MM.1S (cell line): ENCODE data around the gene RABEPK.

Experiments used
- DNase-seq: peaks from one replicate; pipeline ENCODE4 v3.0.0-alpha.2; 2015
- H2AFZ ChIP-seq: fragments of 300-600 bp; sonication (generic); 2 replicates; pipeline ENCODE4 v1.6.0; 2016; ENCODE audit warnings: antibody characterized with exemption, low read length
- H3F3A ChIP-seq: fragments of 300-600 bp; sonication (generic); 2 replicates; pipeline ENCODE4 v1.6.1; 2016; ENCODE audit warnings: mild to moderate bottlenecking, antibody characterized with exemption, low read length, moderate library complexity, mixed read lengths; ENCODE audit not compliant: insufficient read depth
- H3K27ac ChIP-seq: fragments of 300-600 bp; sonication (generic); 2 replicates; pipeline ENCODE4 v1.5.1; 2016; ENCODE audit warnings: mild to moderate bottlenecking, low read length
- H3K27me3 ChIP-seq: fragments of 300-600 bp; sonication (generic); replicated peaks from 2 replicates; pipeline ENCODE4 v1.6.0; 2016; ENCODE audit warnings: low read length; ENCODE audit not compliant: insufficient read depth
- H3K36me3 ChIP-seq: fragments of 300-600 bp; sonication (generic); replicated peaks from 2 replicates; pipeline ENCODE4 v1.6.1; 2016; ENCODE audit warnings: mild to moderate bottlenecking, low read length, mixed read lengths; ENCODE audit not compliant: insufficient read depth
- H3K4me1 ChIP-seq: fragments of 300-600 bp; sonication (generic); 2 replicates; pipeline ENCODE4 v1.6.1; 2016; ENCODE audit warnings: low read length, mixed read lengths
- H3K4me2 ChIP-seq: fragments of 300-600 bp; sonication (generic); 2 replicates; pipeline ENCODE4 v1.6.0; 2016; ENCODE audit warnings: low read depth, low read length
- H3K4me3 ChIP-seq: fragments of 300-600 bp; sonication (generic); 2 replicates; pipeline ENCODE4 v1.5.1; 2016; ENCODE audit warnings: low read length, mixed read lengths
- H3K79me2 ChIP-seq: fragments of 300-600 bp; sonication (generic); 2 replicates; pipeline ENCODE4 v1.6.1; 2016; ENCODE audit warnings: mixed run types, low read length, mixed read lengths
- H3K9ac ChIP-seq: fragments of 300-600 bp; sonication (generic); 2 replicates; pipeline ENCODE4 v1.6.1; 2016; ENCODE audit warnings: low read length, mixed read lengths
- H3K9me2 ChIP-seq: fragments of 300-600 bp; sonication (generic); replicated peaks from 2 replicates; pipeline ENCODE4 v1.6.1; 2016; ENCODE audit warnings: mild to moderate bottlenecking, low read length, mixed read lengths; ENCODE audit not compliant: insufficient read depth
- H3K9me3 ChIP-seq: fragments of 300-600 bp; sonication (generic); replicated peaks from 2 replicates; pipeline ENCODE4 v1.6.1; 2016; ENCODE audit warnings: mild to moderate bottlenecking, low read length, mixed read lengths; ENCODE audit not compliant: insufficient read depth
- H4K20me1 ChIP-seq: fragments of 300-600 bp; sonication (generic); 2 replicates; pipeline ENCODE4 v1.6.1; 2016; ENCODE audit warnings: mild to moderate bottlenecking, low read length, moderate library complexity, mixed read lengths; ENCODE audit not compliant: insufficient read depth
- EZH2 ChIP-seq: fragments of 300-600 bp; sonication (generic); optimal IDR thresholded peaks from 2 replicates; pipeline ENCODE3; 2017; ENCODE audit warnings: low read depth, mild to moderate bottlenecking, antibody characterized with exemption, low read length, mixed read lengths
- EZH2phosphoT487 ChIP-seq: fragments of 300-600 bp; sonication (generic); IDR thresholded peaks from 2 replicates; pipeline ENCODE4 v1.6.1; 2018; ENCODE audit warnings: antibody characterized with exemption, low read length
- TF ChIP-seq, protein P1 (sequence below): fragments of 300-600 bp; sonication (generic); IDR thresholded peaks from 2 replicates; pipeline ENCODE4 v1.5.1; 2016; ENCODE audit warnings: antibody characterized with exemption, low read length, mixed read lengths

Gene RABEPK

DNA sequence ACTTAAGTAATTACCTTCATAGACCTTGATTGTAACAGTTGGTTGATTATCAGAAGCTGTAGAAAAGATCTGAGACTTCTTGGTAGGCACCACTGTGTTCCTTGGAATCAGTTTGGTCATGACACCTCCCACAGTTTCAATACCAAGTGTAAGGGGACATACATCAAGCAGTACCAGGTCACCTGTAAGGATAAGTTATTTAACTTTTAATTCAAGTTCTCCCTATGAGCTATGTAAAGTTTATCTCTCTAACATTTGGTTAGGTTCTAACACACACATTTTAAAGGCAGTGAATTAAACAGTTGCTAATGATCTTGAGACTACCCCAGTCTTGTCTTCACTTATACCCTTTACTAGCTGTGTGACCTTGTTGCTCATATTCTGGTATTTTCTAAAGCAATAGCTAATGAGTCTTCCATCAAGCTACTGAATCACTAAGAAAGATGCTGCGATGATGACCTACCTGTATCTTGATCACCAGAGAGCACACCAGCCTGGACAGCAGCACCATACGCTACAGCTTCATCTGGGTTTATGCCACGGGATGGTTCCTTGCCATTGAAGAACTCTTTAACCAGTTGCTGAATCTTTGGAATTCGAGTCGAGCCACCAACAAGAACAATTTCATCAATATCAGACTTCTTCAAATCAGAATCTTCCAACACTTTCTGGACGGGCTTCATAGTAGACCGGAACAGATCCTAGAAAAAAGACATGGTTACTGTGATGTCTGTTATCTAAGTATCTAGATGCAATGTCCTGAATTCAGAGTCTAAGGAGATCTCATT is 38.0 kb downstream of the RABEPK start:
- H3K9me2 ChIP-seq: no peaks in the 10 kb centered on the region
- H3K36me3 ChIP-seq: peaks cover 18% of the 10 kb centered on the region
- no peaks in the 10 kb centered on the region for H3K9me3 ChIP-seq
- H3K27ac ChIP-seq: no peak overlapping the region
- peaks cover 34% of the 10 kb centered on the region for H4K20me1 ChIP-seq
- H3K4me3 ChIP-seq: peak overlapping the region; percentile 100; the same call in 1 of the 2 replicates
- H3K79me2 ChIP-seq: peaks cover 62% of the 10 kb centered on the region
- H3K27me3 ChIP-seq: no peaks in the 10 kb centered on the region
- peaks cover 14% of the 10 kb centered on the region; the same call in 1 of the 2 replicates for H3K4me1 ChIP-seq
- peaks cover 46% of the 10 kb centered on the region for H3F3A ChIP-seq
- H2AFZ ChIP-seq: no peak overlapping the region
- TF ChIP-seq EZH2 (no peak), EZH2phosphoT487 (no peak)
- TF ChIP-seq, protein P1, sequence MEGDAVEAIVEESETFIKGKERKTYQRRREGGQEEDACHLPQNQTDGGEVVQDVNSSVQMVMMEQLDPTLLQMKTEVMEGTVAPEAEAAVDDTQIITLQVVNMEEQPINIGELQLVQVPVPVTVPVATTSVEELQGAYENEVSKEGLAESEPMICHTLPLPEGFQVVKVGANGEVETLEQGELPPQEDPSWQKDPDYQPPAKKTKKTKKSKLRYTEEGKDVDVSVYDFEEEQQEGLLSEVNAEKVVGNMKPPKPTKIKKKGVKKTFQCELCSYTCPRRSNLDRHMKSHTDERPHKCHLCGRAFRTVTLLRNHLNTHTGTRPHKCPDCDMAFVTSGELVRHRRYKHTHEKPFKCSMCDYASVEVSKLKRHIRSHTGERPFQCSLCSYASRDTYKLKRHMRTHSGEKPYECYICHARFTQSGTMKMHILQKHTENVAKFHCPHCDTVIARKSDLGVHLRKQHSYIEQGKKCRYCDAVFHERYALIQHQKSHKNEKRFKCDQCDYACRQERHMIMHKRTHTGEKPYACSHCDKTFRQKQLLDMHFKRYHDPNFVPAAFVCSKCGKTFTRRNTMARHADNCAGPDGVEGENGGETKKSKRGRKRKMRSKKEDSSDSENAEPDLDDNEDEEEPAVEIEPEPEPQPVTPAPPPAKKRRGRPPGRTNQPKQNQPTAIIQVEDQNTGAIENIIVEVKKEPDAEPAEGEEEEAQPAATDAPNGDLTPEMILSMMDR: no peak
- no peak overlapping the region for H3K9ac ChIP-seq
- peak overlapping the region; percentile 82 for H3K4me2 ChIP-seq
- no peak for DNase-seq

GRCh38 chr9:125238915-125239446 is 38.6 kb downstream of the RABEPK start:
- peak overlapping the region; percentile 82 for H3K4me2 ChIP-seq
- H3K27me3 ChIP-seq: no peaks in the 10 kb centered on the region
- no peak for DNase-seq
- no peaks in the 10 kb centered on the region for H3K9me3 ChIP-seq
- peaks cover 14% of the 10 kb centered on the region; the same call in 1 of the 2 replicates for H3K4me1 ChIP-seq
- peaks cover 18% of the 10 kb centered on the region for H3K36me3 ChIP-seq
- no peak overlapping the region for H3K27ac ChIP-seq
- no peak overlapping the region for H3K9ac ChIP-seq
- TF ChIP-seq, protein P1: no peak
- TF ChIP-seq EZH2: no peak
- TF ChIP-seq EZH2phosphoT487: no peak
- peaks cover 34% of the 10 kb centered on the region for H4K20me1 ChIP-seq
- peaks cover 62% of the 10 kb centered on the region for H3K79me2 ChIP-seq
- peak overlapping the region; percentile 100 for H3K4me3 ChIP-seq
- H3F3A ChIP-seq: peaks cover 42% of the 10 kb centered on the region
- no peak overlapping the region for H2AFZ ChIP-seq
- no peaks in the 10 kb centered on the region for H3K9me2 ChIP-seq

DNA sequence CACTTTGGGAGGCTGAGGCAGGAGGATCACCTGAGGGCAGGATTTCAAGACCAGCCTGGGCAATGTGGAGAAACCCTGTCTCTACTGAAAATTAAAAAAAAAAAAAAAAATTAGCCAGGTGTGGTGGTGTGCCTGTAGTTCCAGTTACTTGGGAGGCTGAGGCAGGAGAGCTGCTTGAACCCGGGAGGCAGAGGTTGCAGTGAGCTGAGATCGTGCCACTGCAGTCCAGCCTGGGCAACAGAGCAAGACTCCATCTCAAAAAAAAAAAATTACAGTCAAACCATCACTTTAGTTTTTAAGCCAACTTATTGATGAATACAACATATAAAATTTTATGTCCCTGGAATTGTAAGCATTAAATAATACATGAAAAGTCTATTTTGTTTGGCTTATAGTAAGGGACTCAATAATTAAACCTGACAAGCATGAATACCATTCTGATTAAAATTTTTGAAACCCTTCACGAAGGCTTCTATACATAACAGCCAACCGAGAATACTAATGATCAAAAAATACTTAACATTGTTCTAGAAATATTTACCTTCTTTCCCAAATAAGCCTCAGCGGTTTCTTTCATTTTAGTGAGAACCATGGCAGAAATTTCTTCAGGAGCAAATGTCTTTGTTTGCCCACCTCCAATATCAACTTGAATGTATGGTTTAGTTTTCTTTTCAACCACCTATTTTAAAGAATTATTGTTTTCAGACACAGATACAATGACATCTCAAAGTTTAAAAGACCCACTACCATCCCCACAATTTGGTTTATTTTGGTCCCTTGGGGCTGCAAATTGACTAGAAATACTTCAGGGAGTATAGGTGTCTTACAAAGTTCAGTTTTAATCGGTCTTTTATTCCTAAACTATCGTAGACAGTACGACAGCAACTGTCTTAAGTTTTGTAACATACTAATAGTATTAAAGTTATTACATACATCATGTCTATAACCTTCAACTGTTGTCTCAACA is 39.6 kb downstream of the RABEPK start:
- no peaks in the 10 kb centered on the region for H3K9me2 ChIP-seq
- H3K4me1 ChIP-seq: peaks cover 14% of the 10 kb centered on the region; the same call in 1 of the 2 replicates
- no peak for DNase-seq
- peak overlapping the region; percentile 100 for H3K4me3 ChIP-seq
- peak overlapping the region; percentile 88; the same call in 1 of the 2 replicates for H3K27ac ChIP-seq
- no peaks in the 10 kb centered on the region for H3K9me3 ChIP-seq
- H3K9ac ChIP-seq: peak overlapping the region; percentile 99
- H3K27me3 ChIP-seq: no peaks in the 10 kb centered on the region
- peaks cover 36% of the 10 kb centered on the region for H3F3A ChIP-seq
- peaks cover 18% of the 10 kb centered on the region for H3K36me3 ChIP-seq
- peaks cover 32% of the 10 kb centered on the region for H4K20me1 ChIP-seq
- no peak overlapping the region for H2AFZ ChIP-seq
- TF ChIP-seq EZH2 (no peak), EZH2phosphoT487 (no peak)
- TF ChIP-seq, protein P1: no peak
- peak overlapping the region; percentile 82 for H3K4me2 ChIP-seq
- H3K79me2 ChIP-seq: peaks cover 62% of the 10 kb centered on the region
